SKM-1 treated with dmso at 0.1 percent for 144 hours (cell line): ENCODE results near the gene UBAP2.
"Not testable (repeated sequence)": the region's sequence is repeated elsewhere in the genome, so short reads cannot be mapped to it uniquely, and the experiment has no call there.

Source experiments
- DNase-seq: peaks from one replicate; lab custom pipeline; 2025; ENCODE audit not compliant: unreplicated experiment; lab: John Stamatoyannopoulos, UW

Gene UBAP2

GRCh38 chr9:33988219-33988890, 60.3 kb downstream of the UBAP2 start:
- no peak for DNase-seq

- no peak for DNase-seq
These were observed 72.3 kb downstream of the UBAP2 start for GRCh38 chr9:33976414-33976813.

DNA sequence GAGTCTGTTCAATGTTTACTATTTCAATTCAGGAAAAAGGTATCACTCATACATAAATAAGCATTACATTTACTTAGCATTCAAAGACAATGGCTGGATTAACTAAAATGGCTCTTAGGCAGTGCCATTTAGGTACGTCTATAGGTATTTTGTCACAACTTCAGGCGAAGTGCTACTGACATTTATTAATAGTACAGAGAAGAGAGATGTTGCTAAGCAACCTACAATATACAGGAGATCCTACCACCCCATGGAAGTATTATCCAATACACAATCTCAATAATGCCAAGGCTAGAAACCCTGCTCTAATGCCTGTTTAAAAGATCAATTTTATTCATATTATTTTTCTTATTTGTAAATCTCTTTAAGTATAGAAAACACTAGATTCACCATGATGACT, 76.0 kb downstream of the UBAP2 start:
- no peak for DNase-seq

DNA sequence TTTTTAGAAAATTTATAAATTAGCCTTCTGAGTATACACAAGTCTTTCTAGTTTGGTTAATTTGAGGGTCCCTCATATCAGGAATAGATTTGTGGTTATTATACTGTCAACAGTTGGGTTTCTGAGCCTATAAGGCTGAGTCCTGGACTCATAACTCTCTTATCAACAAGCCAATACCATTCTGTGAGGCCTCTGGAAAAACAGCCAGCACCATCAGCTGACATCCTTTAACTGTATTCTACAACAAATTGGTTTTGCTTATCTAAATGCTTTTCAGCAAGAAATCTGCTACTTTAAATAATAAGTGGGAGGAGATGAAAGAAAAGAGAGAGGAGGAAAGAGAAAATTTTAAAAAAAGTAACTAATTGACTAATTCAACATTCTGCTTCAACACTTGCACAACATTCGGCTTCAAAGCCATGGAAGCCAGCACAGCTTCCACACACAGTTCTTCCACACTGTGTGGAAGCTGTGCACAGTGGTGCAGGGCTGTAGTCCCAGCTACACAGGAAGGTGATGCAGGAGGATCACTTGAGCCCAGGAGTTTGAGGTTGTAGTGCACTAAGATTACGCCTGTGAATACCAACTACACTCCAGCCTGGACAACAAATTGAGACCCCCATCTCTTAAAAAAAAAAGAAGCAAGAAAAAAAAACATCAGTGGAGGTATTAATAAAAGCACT, 84.5 kb downstream of the UBAP2 start:
- no peak for DNase-seq

- not testable (repeated sequence) for DNase-seq
These were observed 86.2 kb downstream of the UBAP2 start for GRCh38 chr9:33962468-33962867.

- no peak for DNase-seq
These were observed 89.0 kb downstream of the UBAP2 start for GRCh38 chr9:33959725-33960124.

GRCh38 chr9:33956544-33956943, 92.1 kb downstream of the UBAP2 start:
- no peak for DNase-seq

DNA sequence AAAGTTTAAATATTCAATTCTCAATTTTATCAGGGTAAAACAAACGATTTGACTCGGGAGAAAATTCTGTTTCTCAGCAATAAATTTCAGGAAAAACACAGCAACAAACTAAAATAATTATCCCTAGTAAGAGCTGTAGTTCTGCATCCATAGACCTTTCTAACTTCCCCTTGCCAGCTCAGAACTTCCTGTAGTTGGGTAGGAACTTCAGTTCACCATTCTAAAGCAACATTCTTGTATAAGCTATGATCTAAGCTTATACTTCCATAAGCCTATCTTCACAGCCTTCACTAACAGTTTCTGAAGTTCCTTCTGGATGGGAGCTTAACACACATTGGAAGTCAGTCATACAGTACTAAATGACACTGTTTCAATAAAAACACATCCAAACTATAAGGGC, 96.6 kb downstream of the UBAP2 start:
- DNase-seq: peak; percentile 52

DNA sequence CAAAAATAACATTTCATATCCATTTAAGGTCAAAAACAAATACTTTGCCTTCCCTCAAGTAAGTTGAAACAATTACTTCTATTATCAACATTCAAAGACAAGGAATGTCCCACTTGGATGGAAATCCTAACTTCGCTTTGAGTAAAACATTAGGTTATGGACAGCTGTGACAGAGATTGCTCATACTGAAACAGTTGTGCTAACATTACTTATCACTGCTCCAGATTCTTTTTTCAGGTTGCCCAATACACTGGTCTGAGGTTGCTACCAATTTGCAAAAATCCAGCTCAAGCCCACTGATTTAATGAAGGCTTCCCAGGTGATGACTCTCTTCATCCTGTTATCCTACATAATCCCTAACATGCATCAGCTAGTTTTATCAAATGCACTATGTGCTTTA, 98.3 kb downstream of the UBAP2 start:
- DNase-seq: no peak

- no peak for DNase-seq
These were observed 101.7 kb downstream of the UBAP2 start for GRCh38 chr9:33946779-33947535.

GRCh38 chr9:33943389-33943788, 105.3 kb downstream of the UBAP2 start:
- DNase-seq: no peak

DNA sequence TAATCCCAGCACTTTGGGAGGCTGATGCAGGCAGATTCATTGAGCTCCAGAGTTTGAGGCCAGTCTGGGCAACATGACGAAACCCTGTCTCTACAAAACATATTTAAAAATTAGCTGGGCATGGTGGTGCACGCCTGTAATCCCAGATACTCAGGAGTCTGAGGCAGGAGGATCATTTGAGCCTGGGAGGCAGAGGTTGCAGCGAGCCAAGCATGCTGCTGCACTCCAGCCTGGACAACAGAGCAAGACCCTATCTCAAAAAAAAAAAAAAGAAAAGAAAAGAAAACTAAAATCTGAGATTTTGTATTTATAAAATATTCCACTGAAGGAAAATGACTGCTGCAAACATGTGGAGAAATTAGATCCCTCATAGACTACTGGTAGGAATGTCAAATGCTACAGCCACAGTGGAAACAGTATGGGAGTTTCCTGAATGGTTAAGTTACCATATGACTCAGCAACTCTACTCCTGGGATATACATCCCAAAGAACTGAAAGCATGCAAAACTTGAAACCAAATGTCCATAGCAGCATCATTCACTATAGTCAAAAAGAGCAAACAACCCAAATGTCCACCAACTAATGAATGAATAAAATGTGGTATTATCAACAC, 106.1 kb downstream of the UBAP2 start:
- no peak for DNase-seq

- no peak for DNase-seq
These were observed 108.5 kb downstream of the UBAP2 start for GRCh38 chr9:33939924-33940874.

DNA sequence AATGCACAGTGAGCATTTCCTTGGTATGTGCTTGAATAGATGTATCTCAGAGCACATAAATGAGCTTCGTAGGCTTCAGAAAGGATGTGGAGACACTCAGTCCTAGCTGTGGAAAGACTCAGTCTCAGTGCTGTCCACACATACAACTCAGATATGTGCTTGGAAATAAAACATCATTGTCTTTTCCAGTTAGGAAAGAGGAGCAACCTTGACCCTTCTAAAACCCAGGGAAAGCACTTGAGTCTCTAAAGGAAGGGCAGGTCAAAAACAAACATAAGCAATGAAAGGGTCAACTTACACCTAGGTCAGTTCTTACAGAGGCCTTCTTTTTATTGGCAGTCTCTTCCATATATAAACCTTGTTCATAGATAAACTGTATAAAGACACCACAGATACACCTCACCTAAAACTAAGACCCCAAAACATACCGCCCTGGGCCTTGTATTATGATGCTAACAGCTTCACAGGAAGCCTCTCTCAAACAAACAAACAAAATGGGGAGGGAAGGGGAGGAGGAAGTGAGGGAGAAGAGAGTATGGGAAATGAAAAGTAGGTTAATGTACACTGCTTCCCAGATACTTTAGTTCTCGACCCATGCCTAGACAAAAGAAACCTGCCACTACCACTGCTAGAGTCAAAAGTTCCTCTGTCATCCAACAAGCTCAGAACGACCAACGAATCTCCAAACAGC, 114.4 kb downstream of the UBAP2 start:
- no peak for DNase-seq

GRCh38 chr9:33932078-33932807, 116.4 kb downstream of the UBAP2 start:
- no peak for DNase-seq

DNA sequence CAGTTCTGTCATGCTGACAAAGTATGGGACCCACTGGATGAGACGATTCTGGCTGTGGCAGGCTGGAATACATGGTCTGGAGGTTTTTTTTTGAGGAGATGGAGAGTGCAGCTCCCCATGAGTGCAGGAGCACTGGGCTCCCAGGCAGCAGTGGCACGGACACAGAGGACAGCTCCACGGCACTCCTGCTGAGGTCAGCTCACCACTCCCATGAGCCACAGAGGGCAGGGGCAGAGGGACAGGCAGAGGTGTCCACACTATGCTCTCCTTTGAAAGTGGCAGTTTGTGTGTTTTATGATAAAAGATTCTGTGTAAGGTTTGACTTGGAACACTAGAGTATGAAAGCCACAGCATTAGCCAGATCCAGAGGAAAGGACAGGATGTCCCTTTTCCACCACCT, 117.4 kb downstream of the UBAP2 start:
- DNase-seq: no peak

DNA sequence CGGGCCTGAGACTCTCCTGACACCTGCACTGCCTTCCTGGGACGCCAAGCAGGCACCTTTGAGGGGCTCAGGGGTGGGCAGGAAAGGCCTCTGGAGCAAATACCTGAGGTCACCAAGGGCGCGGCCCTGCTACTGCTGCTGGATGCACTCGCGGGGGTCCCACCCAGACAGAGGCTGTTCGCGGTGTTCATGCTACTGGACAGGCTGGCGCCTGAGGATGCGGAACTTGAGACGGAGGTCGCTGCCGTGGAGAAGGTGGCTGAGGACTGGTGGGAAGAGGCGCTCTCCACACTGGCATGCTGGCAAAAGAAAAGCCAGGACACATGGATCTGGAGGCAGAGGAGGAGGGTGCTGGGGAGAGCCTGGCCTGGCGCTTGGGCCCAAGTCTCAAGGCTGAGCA, 121.0 kb downstream of the UBAP2 start:
- no peak for DNase-seq

DNA sequence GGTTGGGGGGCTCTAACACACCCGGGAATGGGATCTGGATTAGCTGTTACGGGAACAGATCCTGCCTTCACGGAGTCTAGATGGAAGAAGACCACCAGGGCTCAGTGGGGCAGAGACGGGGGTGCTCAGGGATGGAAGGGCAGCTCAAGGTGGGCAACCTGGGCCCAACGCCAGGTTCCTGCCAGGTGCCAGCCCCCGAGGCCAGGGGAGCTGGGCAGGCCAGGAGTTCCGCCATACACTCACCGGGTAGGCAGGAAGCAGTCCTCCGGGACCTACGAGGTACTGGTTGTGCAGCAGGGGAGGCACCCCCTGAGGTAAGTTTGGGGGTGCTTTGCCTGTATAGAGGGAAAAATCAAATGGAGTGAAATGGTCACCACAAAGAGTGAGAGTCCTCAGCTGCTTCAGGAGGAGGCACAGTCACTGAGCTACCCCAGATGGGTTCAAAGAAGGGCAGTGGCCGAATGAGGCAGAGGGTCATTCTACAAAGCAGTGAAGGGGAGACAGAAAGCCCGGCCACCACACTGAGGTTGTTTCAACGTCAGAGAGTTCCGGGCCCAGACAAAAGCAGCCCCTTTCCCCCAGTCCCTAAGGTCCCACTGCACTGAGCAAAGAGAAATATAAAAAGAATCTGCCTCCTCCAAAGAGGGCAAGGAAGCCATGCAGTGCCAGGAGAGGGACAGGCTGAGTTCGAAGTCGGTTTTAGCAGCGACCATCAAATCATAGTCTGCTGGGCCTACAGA, 121.8 kb downstream of the UBAP2 start:
- DNase-seq: no peak
